KMS-11 (cell line): ENCODE measurements around the gene LHFPL3.

Source experiments
- H2AFZ ChIP-seq: fragments of 200-600 bp; sonication (generic); 2 replicates; pipeline ENCODE4 v1.6.1; 2016; ENCODE audit warnings: antibody characterized with exemption, mixed run types, low read depth
- H3K27ac ChIP-seq: fragments of 200-600 bp; sonication (generic); 2 replicates; pipeline ENCODE4 v1.6.1; 2016; ENCODE audit warnings: mild to moderate bottlenecking, mixed run types
- H3K27me3 ChIP-seq: fragments of 200-600 bp; sonication (generic); 2 replicates; pipeline ENCODE4 v1.6.1; 2017; ENCODE audit warnings: mild to moderate bottlenecking, low read depth, mixed run types, moderate library complexity; ENCODE audit not compliant: insufficient read depth
- H3K36me3 ChIP-seq: fragments of 200-600 bp; sonication (generic); 2 replicates; pipeline ENCODE4 v1.6.1; 2017; ENCODE audit warnings: mild to moderate bottlenecking, mixed run types; ENCODE audit not compliant: insufficient read depth
- H3K4me1 ChIP-seq: fragments of 200-600 bp; sonication (generic); 2 replicates; pipeline ENCODE4 v1.6.1; 2016; ENCODE audit warnings: mild to moderate bottlenecking, low read depth, mixed run types; ENCODE audit not compliant: poor library complexity, severe bottlenecking
- H3K4me2 ChIP-seq: fragments of 200-600 bp; sonication (generic); 2 replicates; pipeline ENCODE4 v1.7.0; 2016; ENCODE audit warnings: mild to moderate bottlenecking, mixed run types
- H3K4me3 ChIP-seq: fragments of 200-600 bp; sonication (generic); IDR thresholded peaks from 2 replicates; pipeline ENCODE4 v1.6.1; 2017; ENCODE audit warnings: low read depth, low read length, mixed read lengths; ENCODE audit not compliant: insufficient read depth
- H3K79me2 ChIP-seq: fragments of 200-600 bp; sonication (generic); 2 replicates; pipeline ENCODE4 v1.6.1; 2016; ENCODE audit warnings: low read depth, mixed run types; ENCODE audit not compliant: insufficient read depth
- H3K9ac ChIP-seq: fragments of 200-600 bp; sonication (generic); 2 replicates; pipeline ENCODE4 v1.6.1; 2016; ENCODE audit warnings: mild to moderate bottlenecking, mixed run types
- H4K20me1 ChIP-seq: fragments of 200-600 bp; sonication (generic); 2 replicates; pipeline ENCODE4 v1.6.1; 2016; ENCODE audit warnings: mild to moderate bottlenecking, mixed run types; ENCODE audit not compliant: insufficient read depth
- CTCF ChIP-seq: fragments of 200-600 bp; sonication (generic); conservative IDR thresholded peaks from 2 replicates; pipeline ENCODE4 v1.6.1; 2017; ENCODE audit warnings: low read depth, mild to moderate bottlenecking, antibody characterized with exemption, low read length, moderate library complexity, mixed read lengths

Gene LHFPL3

GRCh38 chr7:104886651-104887050, 558.2 kb downstream of the LHFPL3 start:
- H3K4me1 ChIP-seq, result peaks cover 32% of the 10 kb centered on the region
- H3K79me2 ChIP-seq, result no peaks in the 10 kb centered on the region
- H3K27ac ChIP-seq, result no peak overlapping the region
- TF ChIP-seq CTCF, result no peak
- no peaks in the 10 kb centered on the region for H3K27me3 ChIP-seq
- no peak overlapping the region for H3K4me2 ChIP-seq
- H3K36me3 ChIP-seq, result no peaks in the 10 kb centered on the region
- H3K4me3 ChIP-seq, result no peak overlapping the region
- no peak overlapping the region for H3K9ac ChIP-seq
- H2AFZ ChIP-seq, result no peak overlapping the region
- no peaks in the 10 kb centered on the region for H4K20me1 ChIP-seq

GRCh38 chr7:104890216-104890615, 561.8 kb downstream of the LHFPL3 start:
- H2AFZ ChIP-seq, result no peak overlapping the region
- no peaks in the 10 kb centered on the region for H3K27me3 ChIP-seq
- H3K36me3 ChIP-seq, result no peaks in the 10 kb centered on the region
- no peak overlapping the region for H3K4me2 ChIP-seq
- no peak overlapping the region for H3K27ac ChIP-seq
- no peak for TF ChIP-seq CTCF
- H4K20me1 ChIP-seq, result no peaks in the 10 kb centered on the region
- H3K9ac ChIP-seq, result no peak overlapping the region
- no peaks in the 10 kb centered on the region for H3K79me2 ChIP-seq
- peaks cover 42% of the 10 kb centered on the region for H3K4me1 ChIP-seq
- H3K4me3 ChIP-seq, result no peak overlapping the region

- Histone ChIP-seq H4K20me1 (no peaks in the 10 kb centered on the region), H3K9ac (no peak overlapping the region), H3K36me3 (no peaks in the 10 kb centered on the region), H3K4me1 (peaks cover 60% of the 10 kb centered on the region), H3K27ac (no peak overlapping the region), H3K79me2 (no peaks in the 10 kb centered on the region), H3K27me3 (no peaks in the 10 kb centered on the region), H3K4me3 (no peak overlapping the region), H3K4me2 (0 out of 2 replicates have a peak overlapping the region, but pooled peaks have one; percentile 1), H2AFZ (no peak overlapping the region)
- no peak for TF ChIP-seq CTCF
These were observed 563.5 kb downstream of the LHFPL3 start for GRCh38 chr7:104891949-104892348.

- Histone ChIP-seq H3K36me3 (no peaks in the 10 kb centered on the region), H3K4me1 (peaks cover 80% of the 10 kb centered on the region), H2AFZ (no peak overlapping the region), H4K20me1 (no peaks in the 10 kb centered on the region), H3K4me3 (no peak overlapping the region), H3K27ac (peak overlapping the region; percentile 91), H3K27me3 (no peaks in the 10 kb centered on the region), H3K4me2 (peak overlapping the region; percentile 77), H3K79me2 (no peaks in the 10 kb centered on the region), H3K9ac (peak overlapping the region; percentile 50; the same call in 1 of the 2 replicates)
- no peak for TF ChIP-seq CTCF
These were observed 565.9 kb downstream of the LHFPL3 start for GRCh38 chr7:104894314-104894713.
